Panc1 (cell line): ENCODE data around the gene ANKRD36B.
"Not testable (repeated sequence)": the region's sequence is repeated elsewhere in the genome, so short reads cannot be mapped to it uniquely, and the experiment has no call there.

Experiments used
- CTCF ChIP-seq: fragments of 450-650 bp; IDR thresholded peaks from 2 replicates; pipeline ENCODE4 v1.5.1; 2017; ENCODE audit warnings: mild to moderate bottlenecking
- TCF7L2 ChIP-seq: IDR thresholded peaks from 2 replicates; pipeline ENCODE4 v1.6.1; 2011; ENCODE audit warnings: mild to moderate bottlenecking, low read depth, low read length, inconsistent platforms

- not testable (repeated sequence) for TF ChIP-seq CTCF, TCF7L2
Observed at GRCh38 chr2:97550498-97550897, 39.2 kb downstream of the ANKRD36B start.
